Body of pancreas (tissue), 4 donors: ENCODE results near the gene VTI1A.

Source experiments
- POLR2A ChIP-seq, 3 donors: fragments of 450-650 bp; IDR thresholded peaks; one replicate each; pipeline ENCODE4 v1.6.1; 2016; ENCODE audit warnings: antibody characterized with exemption in 3 of 3, mild to moderate bottlenecking in 2 of 3
- TF ChIP-seq, protein P1 (sequence below), 7 experiments: fragments of 450-650 bp in 4 of 7; fragments of 200-600 bp in 3 of 7; sonication (generic) in 3 of 7; IDR thresholded peaks; one replicate each; pipeline ENCODE4 v1.5.1; 2016 to 2019; ENCODE audit warnings: antibody characterized with exemption in 7 of 7

DNA sequence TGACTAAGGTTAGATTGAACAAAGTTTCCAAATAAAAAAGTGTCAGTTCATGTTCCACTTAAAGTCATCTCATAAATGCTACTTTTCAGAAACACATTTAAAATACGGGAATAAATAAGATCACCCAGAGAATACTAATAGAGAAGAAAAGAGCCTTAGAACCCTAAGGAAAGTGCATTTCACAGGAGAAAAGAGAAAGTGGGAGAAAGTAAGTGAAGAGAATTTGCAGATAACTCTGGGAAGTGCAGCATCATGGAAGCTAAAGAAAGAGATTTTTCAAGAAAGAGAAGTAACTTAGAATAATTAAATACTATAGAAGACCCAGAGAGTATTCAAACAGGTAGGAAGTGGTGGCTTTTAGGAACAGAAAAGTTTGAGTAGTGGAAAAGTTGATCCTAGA lies 132.6 kb downstream of the VTI1A start:
- TF ChIP-seq POLR2A (IDR thresholded peaks at IDR 0.05) = no peak
- TF ChIP-seq, protein P1, sequence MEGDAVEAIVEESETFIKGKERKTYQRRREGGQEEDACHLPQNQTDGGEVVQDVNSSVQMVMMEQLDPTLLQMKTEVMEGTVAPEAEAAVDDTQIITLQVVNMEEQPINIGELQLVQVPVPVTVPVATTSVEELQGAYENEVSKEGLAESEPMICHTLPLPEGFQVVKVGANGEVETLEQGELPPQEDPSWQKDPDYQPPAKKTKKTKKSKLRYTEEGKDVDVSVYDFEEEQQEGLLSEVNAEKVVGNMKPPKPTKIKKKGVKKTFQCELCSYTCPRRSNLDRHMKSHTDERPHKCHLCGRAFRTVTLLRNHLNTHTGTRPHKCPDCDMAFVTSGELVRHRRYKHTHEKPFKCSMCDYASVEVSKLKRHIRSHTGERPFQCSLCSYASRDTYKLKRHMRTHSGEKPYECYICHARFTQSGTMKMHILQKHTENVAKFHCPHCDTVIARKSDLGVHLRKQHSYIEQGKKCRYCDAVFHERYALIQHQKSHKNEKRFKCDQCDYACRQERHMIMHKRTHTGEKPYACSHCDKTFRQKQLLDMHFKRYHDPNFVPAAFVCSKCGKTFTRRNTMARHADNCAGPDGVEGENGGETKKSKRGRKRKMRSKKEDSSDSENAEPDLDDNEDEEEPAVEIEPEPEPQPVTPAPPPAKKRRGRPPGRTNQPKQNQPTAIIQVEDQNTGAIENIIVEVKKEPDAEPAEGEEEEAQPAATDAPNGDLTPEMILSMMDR (IDR thresholded peaks at IDR 0.05) = no peak
